HEK293T (cell line): ENCODE measurements around the gene ITGB3.

Experiments
- BHLHE40 ChIP-seq: fragments of 450-650 bp; IDR thresholded peaks from 2 replicates; pipeline ENCODE4 v1.6.1; 2016; ENCODE audit warnings: mild to moderate bottlenecking, moderate library complexity, borderline replicate concordance
- CTBP1 ChIP-seq: fragments of 450-650 bp; IDR thresholded peaks from 2 replicates; pipeline ENCODE4 v1.6.1; 2016; ENCODE audit warnings: borderline replicate concordance
- ELF4 ChIP-seq: fragments of 450-650 bp; IDR thresholded peaks from 2 replicates; pipeline ENCODE4 v1.6.1; 2017; ENCODE audit warnings: antibody characterized with exemption
- FOXA1 ChIP-seq: fragments of 450-650 bp; IDR thresholded peaks from 2 replicates; pipeline ENCODE4 v1.6.1; 2016; ENCODE audit warnings: mild to moderate bottlenecking
- FOXK2 ChIP-seq: fragments of 450-650 bp; IDR thresholded peaks from 2 replicates; pipeline ENCODE4 v1.6.1; 2016; ENCODE audit warnings: mild to moderate bottlenecking
- FOXM1 ChIP-seq: fragments of 450-650 bp; IDR thresholded peaks from 2 replicates; pipeline ENCODE4 v1.6.1; 2017; ENCODE audit warnings: mild to moderate bottlenecking, borderline replicate concordance
- HDGF ChIP-seq: fragments of 450-650 bp; IDR thresholded peaks from 2 replicates; pipeline ENCODE4 v1.6.1; 2017; ENCODE audit warnings: antibody characterized with exemption, borderline replicate concordance
- NFRKB ChIP-seq: fragments of 450-650 bp; IDR thresholded peaks from 2 replicates; pipeline ENCODE4 v1.6.1; 2016; ENCODE audit warnings: mild to moderate bottlenecking, moderate library complexity
- SP1 ChIP-seq: fragments of 450-650 bp; IDR thresholded peaks from 2 replicates; pipeline ENCODE4 v1.6.1; 2017
- SUZ12 ChIP-seq: fragments of 450-650 bp; IDR thresholded peaks from 2 replicates; pipeline ENCODE4 v1.6.1; 2016; ENCODE audit warnings: mild to moderate bottlenecking
- TARDBP ChIP-seq: fragments of 450-650 bp; IDR thresholded peaks from 2 replicates; pipeline ENCODE4 v1.6.1; 2016
- ZNF384 ChIP-seq: fragments of 450-650 bp; IDR thresholded peaks from 2 replicates; pipeline ENCODE4 v1.6.1; 2016

- no peak for TF ChIP-seq FOXM1
- TF ChIP-seq SUZ12: no peak
- TF ChIP-seq TARDBP: no peak
- TF ChIP-seq SP1: no peak
- TF ChIP-seq HDGF: no peak
- TF ChIP-seq FOXK2: no peak
- TF ChIP-seq ZNF384: no peak
- no peak for TF ChIP-seq CTBP1
- no peak for TF ChIP-seq FOXA1
- no peak for TF ChIP-seq NFRKB
- TF ChIP-seq ELF4: no peak
- TF ChIP-seq BHLHE40: no peak
Observed at GRCh38 chr17:47265983-47266541, 12.4 kb downstream of the ITGB3 start.
